Measurements from ENCODE around the gene TRIO. TPM values are rescaled to one million over a fixed set of nuclear protein-coding genes. Genes with fewer than 3 reads are reported as not detected.

TRIO gene
- total RNA-seq, 1 donor from 2014 or later, result 148 TPM

Other genes starting within 250 kb of the TRIO start
- gene DNAH5, start 198.7 kb upstream of the TRIO start, total RNA-seq, result 13.8 TPM